Neuronal stem cell (in vitro differentiated cells): ENCODE results near the gene PTPRE.

Experiments used
- DNase-seq: peaks from one replicate; pipeline ENCODE4 v3.0.0-alpha.2; 2013; ENCODE audit warnings: low spot score
- H2AFZ ChIP-seq: one replicate; pipeline ENCODE4 v1.6.1; 2013; ENCODE audit warnings: mild to moderate bottlenecking, low read length, inconsistent platforms
- H2AK5ac ChIP-seq: 2 replicates; pipeline ENCODE4 v1.6.1; 2013; ENCODE audit warnings: low read depth, mild to moderate bottlenecking, inconsistent platforms, low read length, moderate library complexity, mixed read lengths
- H2BK120ac ChIP-seq: 2 replicates; pipeline ENCODE4 v1.6.1; 2013; ENCODE audit warnings: low read depth, mild to moderate bottlenecking, inconsistent platforms, low read length, moderate library complexity, mixed read lengths
- H2BK12ac ChIP-seq: one replicate; pipeline ENCODE4 v1.6.1; 2013; ENCODE audit warnings: low read length, inconsistent platforms
- H2BK15ac ChIP-seq: 2 replicates; pipeline ENCODE4 v1.6.1; 2013; ENCODE audit warnings: mild to moderate bottlenecking, low read length, inconsistent platforms, mixed read lengths
- H2BK5ac ChIP-seq: one replicate; pipeline ENCODE4 v1.6.1; 2013; ENCODE audit warnings: inconsistent platforms, mild to moderate bottlenecking, low read length, moderate library complexity
- H3K14ac ChIP-seq: one replicate; pipeline ENCODE4 v1.6.1; 2013; ENCODE audit warnings: low read length, inconsistent platforms
- H3K18ac ChIP-seq: 2 replicates; pipeline ENCODE4 v1.6.1; 2013; ENCODE audit warnings: low read length, inconsistent platforms
- H3K23ac ChIP-seq: 2 replicates; pipeline ENCODE4 v1.6.1; 2013; ENCODE audit warnings: low read depth, mild to moderate bottlenecking, mixed read lengths, low read length, inconsistent platforms; ENCODE audit not compliant: poor library complexity
- H3K27ac ChIP-seq: replicated peaks from 3 replicates; pipeline ENCODE4 v1.5.1; 2013; ENCODE audit warnings: low read length, inconsistent platforms
- H3K27me3 ChIP-seq, 3 experiments: 2 replicates each; pipeline ENCODE4 v1.6.1; 2013; ENCODE audit warnings: low read length in 3 of 3, mild to moderate bottlenecking in 2 of 3, inconsistent platforms in 1 of 3, low read depth in 1 of 3, mixed read lengths in 1 of 3, moderate library complexity in 1 of 3; ENCODE audit not compliant: control insufficient read depth in 3 of 3, insufficient read depth in 3 of 3
- H3K36me3 ChIP-seq, 2 donors: replicated peaks in 1 of 2; 2 replicates each; pipeline ENCODE4 v1.6.1; 2013; ENCODE audit warnings: low read length in 2 of 2; ENCODE audit not compliant: control insufficient read depth in 2 of 2, insufficient read depth in 2 of 2
- H3K4ac ChIP-seq: 2 replicates; pipeline ENCODE4 v1.6.1; 2013; ENCODE audit warnings: inconsistent platforms, mild to moderate bottlenecking, low read length, moderate library complexity
- H3K4me1 ChIP-seq, 2 donors: 1 replicate in 1 of 2; 2 replicates in 1 of 2; pipeline ENCODE4 v1.6.1; 2013; ENCODE audit warnings: low read length in 2 of 2, low read depth in 1 of 2; ENCODE audit not compliant: control insufficient read depth in 2 of 2, insufficient read depth in 1 of 2
- H3K4me2 ChIP-seq: one replicate; pipeline ENCODE4 v1.6.1; 2013; ENCODE audit warnings: mild to moderate bottlenecking, low read length, inconsistent platforms; ENCODE audit not compliant: insufficient read depth, poor library complexity, severe bottlenecking
- H3K4me3 ChIP-seq, 2 donors: 2 replicates each; pipeline ENCODE4 v1.5.1; 2013; ENCODE audit warnings: low read length in 2 of 2, mild to moderate bottlenecking in 2 of 2, inconsistent platforms in 1 of 2, moderate library complexity in 1 of 2
- H3K79me1 ChIP-seq: one replicate; pipeline ENCODE4 v1.6.1; 2013; ENCODE audit warnings: low read depth, mild to moderate bottlenecking, inconsistent platforms, low read length, moderate library complexity
- H3K9ac ChIP-seq: one replicate; pipeline ENCODE4 v1.6.1; 2013; ENCODE audit warnings: mild to moderate bottlenecking, low read depth, low read length, inconsistent platforms; ENCODE audit not compliant: poor library complexity
- H3K9me3 ChIP-seq, 2 donors: replicated peaks in 1 of 2; 2 replicates each; pipeline versions ENCODE3 to v1.6.1; 2013; ENCODE audit warnings: low read length in 2 of 2, mild to moderate bottlenecking in 2 of 2, inconsistent platforms in 1 of 2, low read depth in 1 of 2, mixed read lengths in 1 of 2, moderate library complexity in 1 of 2; ENCODE audit not compliant: control insufficient read depth in 2 of 2, insufficient read depth in 1 of 2
- H4K8ac ChIP-seq: one replicate; pipeline ENCODE4 v1.6.1; 2013; ENCODE audit warnings: low read depth, mild to moderate bottlenecking, inconsistent platforms, low read length, moderate library complexity
- H4K91ac ChIP-seq: one replicate; pipeline ENCODE4 v1.6.1; 2013; ENCODE audit warnings: low read length, low read depth, mild to moderate bottlenecking, inconsistent platforms; ENCODE audit not compliant: poor library complexity
- WGBS, 2 donors: extraction: QIAGEN DNeasy Blood & Tissue Kit; methylation state at CpG; one replicate each; pipeline ENCODE4 v1.1.7; 2013; ENCODE audit warnings: missing lambda C conversion rate in 2 of 2, mixed read lengths in 1 of 2; ENCODE audit not compliant: insufficient read length in 2 of 2, insufficient replicate concordance in 1 of 2; ENCODE audit errors: extremely low coverage in 2 of 2; 5-methylcytosine and 5-hydroxymethylcytosine counted together

The PTPRE gene

DNA sequence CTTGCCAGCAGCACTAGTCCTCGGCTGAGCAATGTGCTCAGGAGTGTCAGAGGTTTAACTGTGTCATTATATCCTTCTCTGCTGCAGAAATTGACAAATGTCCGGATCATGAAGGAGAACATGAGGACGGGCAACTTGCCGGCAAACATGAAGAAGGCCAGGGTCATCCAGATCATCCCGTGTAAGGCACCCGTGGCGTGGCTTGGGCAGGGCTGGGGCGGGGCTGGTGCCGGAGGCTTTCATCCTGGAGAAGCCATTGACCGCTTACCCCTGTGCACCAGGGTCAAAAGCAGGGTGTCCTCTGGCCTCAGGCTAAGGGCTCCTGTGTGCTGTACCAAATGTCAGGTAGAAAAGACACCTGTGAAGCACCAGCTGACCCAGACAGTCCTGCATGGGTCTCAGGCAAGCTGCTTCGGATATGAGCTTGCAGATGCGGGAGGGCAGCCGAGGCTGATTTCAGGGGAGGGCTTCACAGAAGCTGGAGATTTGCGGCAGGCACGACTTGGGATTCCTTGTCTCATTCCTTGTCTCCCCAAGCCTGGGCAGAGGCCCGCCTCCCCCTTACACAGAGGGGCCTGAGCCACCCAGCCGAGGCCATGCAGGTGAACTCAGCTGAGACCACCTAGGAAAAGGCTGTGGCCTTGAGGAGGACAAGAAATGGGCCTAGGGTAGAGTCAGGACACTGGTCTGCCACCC is 164.0 kb downstream of the PTPRE start:
- Histone ChIP-seq H2BK15ac (peak overlapping the region; percentile 73), H3K27me3 (peaks cover 0 to 6% (median 3%) of the 10 kb centered on the region in 3 experiments), H2AK5ac (peak overlapping the region; percentile 13), H3K23ac (peak overlapping the region; percentile 17), H3K27ac (no peak overlapping the region), H3K4me3 (no peak overlapping the region), H3K36me3 (peaks cover 0 to 6% of the 10 kb centered on the region in 2 donors), H2BK120ac (no peak overlapping the region), H3K4me1 (peaks cover 0 to 4% of the 10 kb centered on the region in 2 donors), H3K79me1 (peaks cover 5% of the 10 kb centered on the region), H3K4ac (no peak overlapping the region), H2BK12ac (no peak overlapping the region), H3K14ac (no peak overlapping the region), H3K4me2 (no peak overlapping the region), H2AFZ (no peak overlapping the region), H2BK5ac (no peak overlapping the region), H4K8ac (no peak overlapping the region), H3K9ac (no peak overlapping the region), H3K9me3 (peaks cover 0 to 7% of the 10 kb centered on the region in 2 donors), H4K91ac (no peak overlapping the region), H3K18ac (no peak overlapping the region)
- no CpG with 5 or more reads among the region's 17 CpGs for WGBS, 2 donors
- no peak for DNase-seq

GRCh38 chr10:128071417-128071782 is 164.5 kb downstream of the PTPRE start:
- H3K23ac ChIP-seq, result peak overlapping the region; percentile 17
- WGBS, 2 donors, result no CpG with 5 or more reads among the region's 9 CpGs
- peak overlapping the region; percentile 73 for H2BK15ac ChIP-seq
- no peak overlapping the region for H2BK5ac ChIP-seq
- H2BK120ac ChIP-seq, result no peak overlapping the region
- H3K9me3 ChIP-seq, result peaks cover 0 to 7% of the 10 kb centered on the region in 2 donors
- H3K9ac ChIP-seq, result no peak overlapping the region
- no peak overlapping the region for H4K91ac ChIP-seq
- no peak overlapping the region for H3K4me2 ChIP-seq
- no peak overlapping the region for H2BK12ac ChIP-seq
- H2AK5ac ChIP-seq, result peak overlapping the region; percentile 13
- H3K14ac ChIP-seq, result no peak overlapping the region
- H3K27ac ChIP-seq, result no peak overlapping the region
- H2AFZ ChIP-seq, result no peak overlapping the region
- H3K4me3 ChIP-seq, result no peak overlapping the region
- H3K18ac ChIP-seq, result no peak overlapping the region
- no peak for DNase-seq
- H3K79me1 ChIP-seq, result peaks cover 5% of the 10 kb centered on the region
- peaks cover 0 to 6% (median 3%) of the 10 kb centered on the region in 3 experiments for H3K27me3 ChIP-seq
- H4K8ac ChIP-seq, result no peak overlapping the region
- H3K4me1 ChIP-seq, result peaks cover 0 to 4% of the 10 kb centered on the region in 2 donors
- peaks cover 0 to 6% of the 10 kb centered on the region in 2 donors for H3K36me3 ChIP-seq
- no peak overlapping the region for H3K4ac ChIP-seq

DNA sequence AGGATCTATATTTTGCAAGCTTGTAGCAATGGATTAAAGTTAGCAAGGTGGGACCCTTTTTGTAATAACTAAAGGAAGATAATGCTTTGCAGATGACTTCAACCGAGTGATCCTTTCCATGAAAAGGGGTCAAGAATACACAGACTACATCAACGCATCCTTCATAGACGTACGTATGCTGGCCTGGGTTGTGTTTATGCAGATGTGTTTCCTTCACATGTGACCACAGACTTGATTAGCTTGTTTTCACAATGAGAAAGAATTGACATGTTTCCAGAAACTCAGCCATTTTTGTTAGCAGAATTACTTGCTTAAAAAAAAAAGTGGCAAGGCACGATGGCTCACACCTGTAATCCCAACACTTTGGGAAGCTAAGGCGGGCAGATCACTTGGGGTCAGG is 165.1 kb downstream of the PTPRE start:
- no peak overlapping the region for H2BK5ac ChIP-seq
- no peak overlapping the region for H2BK12ac ChIP-seq
- no peak overlapping the region for H3K14ac ChIP-seq
- DNase-seq, result no peak
- no peak overlapping the region for H4K91ac ChIP-seq
- H3K18ac ChIP-seq, result no peak overlapping the region
- peaks cover 0 to 3% (median 2%) of the 10 kb centered on the region in 3 experiments for H3K27me3 ChIP-seq
- H2BK120ac ChIP-seq, result no peak overlapping the region
- no peak overlapping the region for H2AK5ac ChIP-seq
- no CpG with 5 or more reads among the region's 6 CpGs for WGBS, 2 donors
- H2BK15ac ChIP-seq, result no peak overlapping the region
- no peak overlapping the region for H3K23ac ChIP-seq
- H3K4me1 ChIP-seq, result peaks cover 0 to 2% of the 10 kb centered on the region in 2 donors
- H3K4me2 ChIP-seq, result no peak overlapping the region
- H3K9ac ChIP-seq, result no peak overlapping the region
- H3K4me3 ChIP-seq, result no peak overlapping the region
- peaks cover 0 to 3% of the 10 kb centered on the region in 2 donors for H3K9me3 ChIP-seq
- no peak overlapping the region for H4K8ac ChIP-seq
- peaks cover 0 to 3% of the 10 kb centered on the region in 2 donors for H3K36me3 ChIP-seq
- H3K27ac ChIP-seq, result no peak overlapping the region
- H3K79me1 ChIP-seq, result peaks cover 3% of the 10 kb centered on the region
- H2AFZ ChIP-seq, result no peak overlapping the region
- H3K4ac ChIP-seq, result no peak overlapping the region

DNA sequence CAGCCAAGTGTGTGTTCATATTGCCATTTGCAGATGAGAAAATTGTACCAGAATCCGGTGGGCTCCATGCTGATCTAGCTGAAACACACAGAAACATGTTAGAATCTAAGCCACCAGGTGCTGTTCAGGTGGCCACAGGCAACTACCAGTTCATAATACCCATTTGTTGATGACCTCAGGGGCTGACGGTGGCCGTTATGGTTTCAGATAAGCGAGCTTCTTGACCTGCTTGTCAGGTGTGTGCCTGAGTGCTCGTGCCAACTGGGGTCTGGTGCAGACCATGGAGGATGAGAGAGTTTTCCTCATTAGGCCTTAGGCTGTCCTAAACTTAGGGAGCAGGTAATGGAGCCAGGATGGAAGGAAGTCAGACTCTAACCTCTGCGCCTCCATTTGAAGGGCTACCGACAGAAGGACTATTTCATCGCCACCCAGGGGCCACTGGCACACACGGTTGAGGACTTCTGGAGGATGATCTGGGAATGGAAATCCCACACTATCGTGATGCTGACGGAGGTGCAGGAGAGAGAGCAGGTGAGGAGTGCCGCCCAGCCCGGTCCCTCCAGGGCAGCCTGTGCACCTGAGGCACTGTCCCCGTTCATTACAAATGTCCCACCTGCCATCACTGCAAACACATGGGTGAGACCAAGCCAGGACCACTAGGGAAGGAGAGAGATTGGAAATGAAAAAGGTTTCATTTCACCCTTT is 166.2 kb downstream of the PTPRE start:
- Histone ChIP-seq H3K79me1 (peaks cover under 1% of the 10 kb centered on the region), H3K27me3 (peaks cover 0 to 3% (median 0%) of the 10 kb centered on the region in 3 experiments), H3K23ac (no peak overlapping the region), H3K27ac (no peak overlapping the region), H3K9ac (no peak overlapping the region), H3K18ac (no peak overlapping the region), H2AFZ (no peak overlapping the region), H3K4me2 (no peak overlapping the region), H3K4me3 (no peak overlapping the region), H3K14ac (no peak overlapping the region), H4K8ac (no peak overlapping the region), H3K36me3 (no peaks in the 10 kb centered on the region), H3K4ac (no peak overlapping the region), H2BK5ac (no peak overlapping the region), H3K9me3 (no peaks in the 10 kb centered on the region), H2BK120ac (no peak overlapping the region), H2BK15ac (no peak overlapping the region), H2AK5ac (no peak overlapping the region), H3K4me1 (no peaks in the 10 kb centered on the region), H4K91ac (no peak overlapping the region), H2BK12ac (no peak overlapping the region)
- no CpG with 5 or more reads among the region's 14 CpGs for WGBS, 2 donors
- DNase-seq, result no peak
